Neural progenitor cell (in vitro differentiated cells): Measurements from ENCODE around the gene NDRG4.

Source experiments
- CTCF ChIP-seq: fragments of 200-600 bp; sonication (generic); IDR thresholded peaks from 2 replicates; pipeline ENCODE4 v1.5.1; 2017; ENCODE audit warnings: antibody characterized with exemption, mild to moderate bottlenecking
- EZH2 ChIP-seq: fragments of 200-600 bp; sonication (generic); IDR thresholded peaks from 2 replicates; pipeline ENCODE4 v1.6.1; 2017; ENCODE audit warnings: antibody characterized with exemption, mild to moderate bottlenecking, moderate library complexity
- EZH2phosphoT487 ChIP-seq: fragments of 200-600 bp; sonication (generic); IDR thresholded peaks from 2 replicates; pipeline ENCODE4 v1.6.1; 2017; ENCODE audit warnings: antibody characterized with exemption

- TF ChIP-seq CTCF (no peak), EZH2 (no peak), EZH2phosphoT487 (no peak)
These were observed 28.6 kb upstream of the NDRG4 start for GRCh38 chr16:58471209-58471975.
